HG03139 (cell line): ENCODE data around the gene MUSTN1.

Source experiments
- ATAC-seq: cut with Tn5 transposase; IDR thresholded peaks from one replicate; pipeline ENCODE4 v1.9.1; 2021; ENCODE audit not compliant: unreplicated experiment

Gene MUSTN1

GRCh38 chr3:52854013-52854412 is 19.2 kb upstream of the MUSTN1 start:
- ATAC-seq: no peak

DNA sequence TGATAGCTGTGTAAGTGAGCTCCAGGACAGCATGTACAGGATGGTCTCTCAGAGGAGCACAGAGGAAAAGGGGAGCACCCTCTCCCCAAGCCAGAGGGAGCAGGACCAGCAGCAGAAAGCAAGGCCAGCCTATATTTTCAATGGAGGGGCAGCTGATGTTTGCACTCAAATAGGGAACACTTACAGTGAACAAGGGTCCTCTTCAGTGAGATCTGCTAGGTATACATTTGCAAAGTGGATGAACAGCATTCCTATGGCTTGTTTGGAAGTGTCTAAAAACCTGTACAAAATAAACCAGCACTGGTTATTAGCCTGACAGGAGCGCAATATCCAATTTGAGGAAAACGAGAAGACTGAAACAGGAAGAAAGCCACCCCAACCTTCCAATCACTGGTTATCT is 17.6 kb upstream of the MUSTN1 start:
- ATAC-seq: no peak

DNA sequence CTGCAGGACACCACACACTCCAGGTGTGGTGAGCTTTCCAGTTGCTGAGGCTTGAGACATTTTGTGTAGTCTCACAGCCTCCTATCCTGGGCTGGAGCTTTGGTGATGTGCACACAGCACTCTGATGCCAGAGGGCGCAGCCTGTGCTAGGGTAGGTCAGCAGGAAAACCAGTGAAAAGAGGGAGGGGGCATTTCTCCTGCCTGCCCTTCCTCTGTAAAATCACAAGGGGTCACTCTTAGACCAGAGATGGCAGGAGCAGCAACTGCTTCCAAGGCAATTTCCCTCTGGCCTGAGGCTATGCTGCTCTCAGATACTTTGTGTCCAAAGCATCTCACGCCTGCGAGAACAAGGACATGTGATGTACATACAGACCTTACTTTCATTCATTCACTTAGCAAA is 16.5 kb upstream of the MUSTN1 start:
- ATAC-seq: no peak

- no peak for ATAC-seq
These were observed 14.8 kb upstream of the MUSTN1 start for GRCh38 chr3:52849656-52850055.

DNA sequence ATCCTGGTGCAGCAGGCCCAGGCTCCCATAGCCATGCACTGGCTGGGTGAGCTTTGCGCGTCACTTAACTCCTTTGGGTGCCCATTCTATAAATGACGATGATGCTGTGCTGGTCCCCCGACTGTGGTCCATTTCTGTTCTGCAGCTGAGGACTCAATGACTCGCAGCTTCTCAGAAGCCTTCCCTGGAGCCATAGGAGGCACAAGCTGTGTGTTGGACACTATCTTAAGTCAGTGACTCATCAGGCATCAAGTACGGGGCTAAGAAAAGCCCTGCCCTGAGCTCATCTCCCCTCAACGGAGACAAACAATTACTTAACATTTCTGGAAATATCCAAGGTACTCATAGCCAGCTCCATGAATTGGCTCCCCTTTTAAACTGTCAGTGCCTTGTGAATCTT is 13.8 kb upstream of the MUSTN1 start:
- ATAC-seq: no peak

DNA sequence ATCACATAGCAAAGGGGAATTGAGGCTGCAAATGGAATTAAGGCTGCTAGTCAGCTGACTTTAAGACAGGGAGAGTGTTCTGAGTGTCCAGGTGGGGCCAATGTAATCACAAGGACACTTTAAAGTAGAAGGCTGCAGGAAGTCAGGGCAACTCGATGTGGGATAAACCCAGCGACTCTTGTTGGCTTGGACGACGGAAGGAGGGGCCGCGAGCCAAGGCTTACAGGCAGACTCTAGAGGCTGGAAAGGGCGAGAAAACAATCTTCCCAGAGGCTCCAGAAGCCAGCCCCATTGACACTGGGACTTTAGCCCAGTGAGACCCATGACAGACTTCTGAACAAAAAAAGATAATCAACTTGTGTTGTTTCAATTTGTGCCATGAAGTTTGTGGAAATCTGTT is 12.9 kb upstream of the MUSTN1 start:
- no peak for ATAC-seq

GRCh38 chr3:52847241-52847640 is 12.4 kb upstream of the MUSTN1 start:
- ATAC-seq: no peak

DNA sequence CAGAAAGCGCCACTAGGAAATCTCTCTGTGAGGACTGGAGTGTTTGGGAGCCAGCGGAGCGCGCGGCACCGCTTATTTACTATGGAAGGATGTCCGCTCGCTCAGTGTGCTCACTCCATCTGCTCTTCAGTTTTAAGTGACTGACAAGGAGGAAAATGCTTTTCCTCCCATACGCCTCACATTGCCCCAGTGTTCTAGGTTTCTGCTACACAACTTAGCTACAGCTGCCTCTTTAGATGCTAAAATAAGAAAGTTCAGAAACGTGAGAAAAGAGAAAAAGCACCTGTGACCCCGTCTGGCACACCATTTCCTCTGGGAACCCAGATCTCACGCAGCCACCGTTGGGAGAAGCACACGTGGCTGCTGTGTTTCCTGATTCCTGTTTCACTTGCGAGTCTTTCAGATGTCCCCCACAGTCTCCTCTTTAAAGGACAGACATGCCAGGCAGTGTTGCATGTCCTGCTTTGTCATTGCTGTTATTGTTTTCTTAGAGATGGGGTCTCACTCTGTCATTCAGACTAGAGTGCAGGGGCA is 11.7 kb upstream of the MUSTN1 start:
- ATAC-seq: no peak

DNA sequence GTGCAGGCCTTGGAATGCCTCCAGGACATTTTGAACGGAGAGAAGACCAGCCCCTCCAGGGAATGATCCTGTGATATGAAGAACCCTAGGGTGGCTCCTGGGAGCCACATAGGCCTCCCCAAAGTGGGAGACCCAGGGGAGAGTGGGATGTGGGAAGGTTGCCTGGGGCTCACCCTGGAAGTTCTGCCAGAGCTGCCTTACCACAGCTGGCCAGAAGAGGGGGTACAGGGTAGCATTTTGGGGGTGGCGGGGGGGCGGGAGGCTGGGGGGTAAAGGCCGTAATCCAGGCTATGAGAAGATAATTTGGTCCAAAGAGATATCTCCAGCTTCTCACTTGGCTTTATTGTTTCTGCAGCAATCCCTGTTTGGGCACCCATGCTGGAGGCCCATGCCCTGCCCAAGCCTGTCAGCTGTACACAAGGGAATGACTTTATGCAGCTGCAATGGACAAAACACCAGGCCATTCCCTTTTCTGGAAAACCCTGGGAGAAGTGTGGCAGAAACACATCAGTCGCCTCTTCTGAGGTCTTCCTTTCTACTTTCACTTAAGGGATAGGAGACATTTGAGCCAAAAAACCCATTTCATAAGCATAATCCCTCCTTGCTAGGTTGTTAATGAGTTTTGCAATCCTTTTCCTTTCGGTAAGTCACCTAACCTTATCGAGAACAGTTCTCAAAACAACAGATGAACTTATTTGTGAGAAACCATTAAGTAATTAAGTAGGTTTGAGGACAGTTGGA is 11.0 kb upstream of the MUSTN1 start:
- ATAC-seq: no peak

DNA sequence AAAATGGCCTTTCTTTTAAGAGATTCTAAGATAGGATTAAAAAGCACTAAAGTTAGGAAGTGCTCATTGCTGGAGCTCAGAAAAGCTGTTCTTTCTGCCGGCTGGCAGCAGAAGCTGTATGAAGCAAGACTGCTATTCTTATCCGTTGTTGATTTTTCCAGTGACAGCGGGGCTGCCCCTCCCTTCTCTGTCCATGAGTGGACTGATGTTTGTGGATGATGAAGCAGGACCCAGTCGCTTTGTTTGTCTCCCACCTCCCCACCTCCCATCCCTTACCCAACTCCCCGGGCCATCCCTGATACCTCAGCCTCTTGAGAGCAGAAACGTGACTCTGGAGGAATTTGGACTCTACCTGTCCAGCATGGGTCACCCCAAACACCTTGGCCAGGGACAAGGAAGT is 10.3 kb upstream of the MUSTN1 start:
- ATAC-seq: no peak

DNA sequence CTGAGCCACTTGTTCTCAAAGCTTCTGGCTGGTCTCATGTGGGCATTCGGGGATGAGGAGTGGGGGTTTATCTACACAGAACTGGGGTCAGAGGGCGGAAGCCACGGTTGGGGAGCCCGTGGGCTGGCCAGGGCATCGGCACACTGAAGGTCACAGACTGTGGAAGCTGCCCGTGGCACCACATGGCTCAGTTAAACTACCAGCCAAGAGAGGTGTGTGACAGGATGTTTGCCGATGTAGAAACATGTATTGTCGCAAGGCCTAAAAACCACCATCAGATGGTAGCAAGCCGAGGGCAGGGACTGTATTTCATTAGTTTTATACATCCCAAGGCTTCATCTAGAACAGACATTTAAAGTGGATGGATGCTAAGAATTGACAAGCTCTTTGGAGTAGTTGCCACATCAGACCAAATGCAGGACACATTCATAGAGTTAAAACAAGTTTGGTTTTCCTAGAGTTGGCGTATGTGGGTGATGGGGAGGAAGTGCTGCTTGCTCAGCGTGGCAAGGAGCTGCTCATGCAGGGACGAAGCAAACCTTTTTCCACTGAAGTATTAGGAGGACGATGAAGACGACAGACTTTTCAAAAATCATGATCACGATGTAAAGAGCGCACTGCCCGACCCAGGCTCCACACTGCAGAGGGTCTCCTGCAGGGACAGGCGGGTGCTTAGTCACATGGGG is 9.6 kb upstream of the MUSTN1 start:
- ATAC-seq: no peak

DNA sequence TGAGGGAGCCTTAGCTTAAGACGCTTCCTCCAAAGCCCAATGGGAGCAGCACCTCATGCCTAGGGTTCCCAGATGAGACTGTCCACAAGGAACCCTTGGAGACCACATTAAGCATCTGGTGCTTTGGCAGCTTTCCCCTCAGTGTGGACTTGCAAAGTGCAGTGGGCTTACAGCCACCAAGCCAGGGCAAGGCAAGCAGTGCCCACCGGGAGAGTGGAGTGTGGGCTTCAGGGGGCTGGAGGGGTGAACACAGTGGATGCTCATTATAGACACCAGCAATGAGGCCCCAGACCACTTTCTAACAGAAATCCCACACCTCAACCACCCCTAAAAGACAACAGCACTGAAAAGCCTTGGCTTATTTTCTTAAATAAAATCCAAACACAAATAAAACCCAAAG is 9.1 kb upstream of the MUSTN1 start:
- ATAC-seq: no peak

- no peak for ATAC-seq
These were observed 8.5 kb upstream of the MUSTN1 start for GRCh38 chr3:52843108-52843865.

GRCh38 chr3:52842424-52842823 is 7.6 kb upstream of the MUSTN1 start:
- no peak for ATAC-seq

DNA sequence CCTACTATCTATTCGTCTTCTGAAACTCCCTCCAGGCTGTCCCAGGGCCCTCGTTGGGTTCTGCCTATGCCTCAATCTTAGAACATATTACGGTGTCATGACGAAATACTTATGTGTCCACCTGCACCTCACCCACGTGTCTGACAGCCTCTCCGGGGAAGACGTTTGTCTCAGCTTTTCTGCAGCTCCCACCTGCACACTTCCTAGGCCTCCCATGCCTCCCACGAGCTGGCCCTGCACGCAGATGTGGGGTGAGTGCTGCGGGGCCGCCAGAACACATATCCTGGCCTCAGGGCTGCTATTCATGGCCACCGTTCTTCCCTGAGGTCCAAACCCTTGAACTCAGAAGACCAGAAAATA is 7.1 kb upstream of the MUSTN1 start:
- ATAC-seq: no peak

GRCh38 chr3:52841211-52841980 is 6.6 kb upstream of the MUSTN1 start:
- ATAC-seq: no peak

GRCh38 chr3:52839892-52840545 is 5.2 kb upstream of the MUSTN1 start:
- ATAC-seq: no peak

DNA sequence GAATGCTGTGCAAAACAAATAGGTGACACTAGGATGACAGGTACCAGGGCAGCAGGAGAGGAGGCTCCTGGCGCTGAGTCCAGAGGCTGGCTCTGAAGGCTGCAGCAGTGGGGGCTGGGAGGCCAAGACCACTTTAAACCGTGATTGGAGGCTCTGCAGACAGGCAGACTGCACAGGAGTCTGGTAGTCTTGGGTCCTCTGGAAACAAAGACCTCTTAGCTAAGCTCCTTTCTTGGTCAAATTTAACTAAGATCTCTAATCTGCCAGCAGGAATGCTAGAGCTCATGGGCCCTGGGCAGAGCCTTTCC is 4.4 kb upstream of the MUSTN1 start:
- ATAC-seq: no peak

DNA sequence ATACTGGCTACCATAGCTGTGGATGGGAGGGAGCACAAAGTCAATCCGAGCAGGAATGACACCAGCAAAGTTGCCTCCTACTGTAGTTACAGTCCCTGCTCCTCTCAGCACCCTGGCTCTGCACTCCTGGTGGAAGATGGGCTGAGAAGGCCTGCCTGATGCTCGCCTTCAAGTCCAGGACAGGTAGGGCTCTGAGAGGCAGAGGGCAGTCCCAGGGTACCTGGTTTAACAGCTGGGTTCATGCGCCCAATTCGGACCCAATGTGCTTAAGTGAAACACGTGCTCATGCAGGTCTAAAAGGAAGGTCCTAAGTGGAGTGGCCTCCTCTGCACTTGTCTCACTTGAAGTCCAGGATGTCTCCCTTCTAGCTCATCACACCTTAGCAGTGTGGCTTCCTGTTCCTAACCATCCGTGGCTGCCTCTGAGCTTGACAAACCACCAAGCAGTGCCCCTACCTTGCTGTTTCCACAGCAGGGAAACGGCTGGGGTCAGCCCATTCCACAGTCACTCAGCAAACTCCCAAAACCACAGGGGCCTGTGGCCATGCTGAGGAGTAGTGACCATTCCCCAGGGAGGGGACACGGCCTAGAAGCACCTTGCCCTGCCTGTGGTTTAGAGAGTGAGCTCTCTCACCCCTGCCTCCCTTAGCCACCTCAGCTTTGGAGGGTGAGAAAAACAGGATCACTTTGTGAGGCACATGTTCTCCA is 3.9 kb upstream of the MUSTN1 start:
- ATAC-seq: no peak

- ATAC-seq: no peak
These were observed 2.2 kb upstream of the MUSTN1 start for GRCh38 chr3:52836986-52837385.
